GM06990 (cell line): ENCODE data around the gene INHBB.

Experiments used
- DNase-seq: peaks from one replicate; pipeline ENCODE4 v3.0.0-alpha.2; 2011; ENCODE audit not compliant: insufficient read length; ENCODE audit errors: extremely low read depth
- H3K27me3 ChIP-seq: replicated peaks from 2 replicates; pipeline ENCODE4 v1.6.0; 2011; ENCODE audit warnings: low read length; ENCODE audit not compliant: control insufficient read depth, insufficient read depth
- H3K36me3 ChIP-seq: 2 replicates; pipeline ENCODE4 v1.5.1; 2011; ENCODE audit warnings: low read length; ENCODE audit not compliant: control insufficient read depth, insufficient read depth
- H3K4me3 ChIP-seq: replicated peaks from 2 replicates; pipeline ENCODE4 v1.5.1; 2011; ENCODE audit warnings: low read depth, mild to moderate bottlenecking, control low read depth, low read length
- CTCF ChIP-seq: IDR thresholded peaks from 2 replicates; pipeline ENCODE4 v1.5.1; 2011; ENCODE audit warnings: low read length, control low read depth, mild to moderate bottlenecking, inconsistent platforms; ENCODE audit not compliant: insufficient read depth, poor library complexity, severe bottlenecking

Gene INHBB

GRCh38 chr2:120354935-120355779, 9.2 kb downstream of the INHBB start:
- Histone ChIP-seq H3K27me3 (no peaks in the 10 kb centered on the region; the same call in 1 of the 2 replicates), H3K36me3 (no peaks in the 10 kb centered on the region), H3K4me3 (no peak overlapping the region)
- no peak for DNase-seq
- no peak for TF ChIP-seq CTCF

GRCh38 chr2:120355780-120356266, 9.9 kb downstream of the INHBB start:
- TF ChIP-seq CTCF, result no peak
- no peak overlapping the region for H3K4me3 ChIP-seq
- DNase-seq, result no peak
- H3K36me3 ChIP-seq, result no peaks in the 10 kb centered on the region
- no peaks in the 10 kb centered on the region; the same call in 1 of the 2 replicates for H3K27me3 ChIP-seq

- H3K27me3 ChIP-seq, result no peaks in the 10 kb centered on the region; the same call in 1 of the 2 replicates
- DNase-seq, result no peak
- TF ChIP-seq CTCF, result no peak
- no peak overlapping the region for H3K4me3 ChIP-seq
- no peaks in the 10 kb centered on the region for H3K36me3 ChIP-seq
These were observed 11.8 kb downstream of the INHBB start for GRCh38 chr2:120357768-120358167.

GRCh38 chr2:120358734-120359465, 13.0 kb downstream of the INHBB start:
- no peak overlapping the region for H3K4me3 ChIP-seq
- DNase-seq, result no peak
- no peaks in the 10 kb centered on the region for H3K36me3 ChIP-seq
- no peak for TF ChIP-seq CTCF
- no peaks in the 10 kb centered on the region; the same call in 1 of the 2 replicates for H3K27me3 ChIP-seq

GRCh38 chr2:120360307-120360855, 14.4 kb downstream of the INHBB start:
- no peaks in the 10 kb centered on the region; the same call in 1 of the 2 replicates for H3K27me3 ChIP-seq
- no peak for DNase-seq

More at GRCh38 chr2:120360307-120360855, 14.4 kb downstream of the INHBB start:
- no peak for TF ChIP-seq CTCF
- Histone ChIP-seq H3K36me3 (no peaks in the 10 kb centered on the region), H3K4me3 (no peak overlapping the region)
